HG02840 (cell line): ENCODE data around the gene MRPL53.

Experiments used
- ATAC-seq: cut with Tn5 transposase; IDR thresholded peaks from one replicate; pipeline ENCODE4 v1.9.1; 2021; ENCODE audit warnings: mild to moderate bottlenecking, moderate library complexity, moderate number of reproducible peaks; ENCODE audit not compliant: unreplicated experiment, low FRiP score

Gene MRPL53

DNA sequence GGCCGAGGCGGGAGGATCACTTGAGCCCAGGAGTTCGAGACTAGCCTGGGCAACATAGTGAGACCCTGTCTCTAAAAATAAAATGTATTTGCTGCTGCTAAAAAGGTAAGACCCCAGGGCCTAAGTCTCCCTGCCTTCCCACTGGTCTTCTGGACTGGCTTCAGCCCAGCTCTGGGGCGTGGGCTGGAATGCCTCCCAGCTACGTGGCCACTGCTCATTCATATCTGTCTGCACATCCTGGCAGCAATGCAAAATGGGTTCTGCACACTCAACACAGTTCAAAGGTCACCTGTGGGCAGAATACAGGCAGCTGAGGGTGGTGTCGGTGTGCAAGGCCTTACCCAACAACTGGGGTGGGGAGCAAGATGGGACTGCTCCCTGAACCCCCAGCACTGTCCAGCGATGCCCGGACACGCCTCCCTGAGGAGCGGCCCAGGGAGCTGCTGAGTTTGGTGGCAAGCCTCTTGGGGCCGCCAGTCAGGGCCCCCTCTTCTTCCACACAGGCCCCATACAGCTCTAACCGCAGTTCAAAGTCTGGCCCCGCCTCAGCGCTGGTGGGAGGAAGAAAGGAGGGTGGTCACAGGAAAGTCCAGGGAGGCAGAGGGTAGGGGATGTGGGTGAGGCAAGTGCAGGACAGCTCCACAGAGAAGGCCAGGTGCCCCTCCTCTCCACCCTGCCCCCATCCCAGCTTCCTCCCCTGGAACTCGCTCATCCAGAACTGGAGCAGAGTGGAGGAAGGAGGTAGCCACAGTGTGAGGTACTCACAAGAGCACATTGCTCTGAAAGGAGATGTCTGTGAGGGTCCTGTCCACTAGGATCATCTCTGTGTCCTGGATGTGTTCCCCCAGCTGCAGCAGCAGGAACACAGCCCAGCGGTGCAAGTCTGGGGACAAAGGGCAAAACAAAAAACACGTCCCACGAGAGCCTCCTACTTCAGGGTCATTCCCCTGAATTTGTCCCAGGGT, 42.7 kb downstream of the MRPL53 start:
- no peak for ATAC-seq

DNA sequence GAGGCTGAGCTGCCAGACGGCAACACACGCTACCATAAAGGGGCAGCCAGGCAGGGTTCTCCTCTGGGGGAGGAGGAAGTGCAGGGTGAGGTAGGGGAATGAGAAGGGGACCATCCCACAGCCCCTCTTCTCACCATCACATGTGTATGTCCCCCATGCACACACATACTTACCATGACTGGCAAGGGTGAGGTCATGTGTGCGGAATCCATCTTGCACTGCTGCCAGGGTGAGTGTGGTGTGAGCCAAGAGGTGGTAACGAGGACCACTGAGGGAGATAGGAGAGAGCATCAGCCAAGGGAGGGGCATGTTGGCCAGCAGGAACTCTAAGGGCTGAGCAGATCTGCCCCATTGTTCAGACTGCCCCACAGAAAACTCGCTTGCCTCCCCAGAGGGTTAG, 43.8 kb downstream of the MRPL53 start:
- no peak for ATAC-seq

DNA sequence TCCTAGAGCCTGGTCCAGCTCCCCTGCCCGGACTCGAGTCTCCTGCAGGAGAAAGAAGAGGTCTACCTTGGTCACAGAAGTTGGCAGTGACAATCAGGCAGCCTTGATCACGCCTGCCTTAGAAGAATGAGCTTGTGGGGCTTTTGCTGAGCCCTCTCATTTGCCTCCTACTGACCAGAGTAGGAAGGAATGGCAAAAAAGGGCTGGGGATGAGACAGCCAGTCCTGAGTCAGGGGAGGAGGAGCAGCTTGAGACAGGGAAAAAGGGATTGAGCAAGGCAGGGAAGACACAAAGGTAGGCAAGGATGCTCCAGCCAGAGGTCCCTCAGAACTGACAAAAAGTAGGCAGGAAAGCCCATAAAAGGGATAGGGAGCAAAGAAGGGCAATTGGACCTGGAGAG, 44.9 kb downstream of the MRPL53 start:
- ATAC-seq, result no peak

DNA sequence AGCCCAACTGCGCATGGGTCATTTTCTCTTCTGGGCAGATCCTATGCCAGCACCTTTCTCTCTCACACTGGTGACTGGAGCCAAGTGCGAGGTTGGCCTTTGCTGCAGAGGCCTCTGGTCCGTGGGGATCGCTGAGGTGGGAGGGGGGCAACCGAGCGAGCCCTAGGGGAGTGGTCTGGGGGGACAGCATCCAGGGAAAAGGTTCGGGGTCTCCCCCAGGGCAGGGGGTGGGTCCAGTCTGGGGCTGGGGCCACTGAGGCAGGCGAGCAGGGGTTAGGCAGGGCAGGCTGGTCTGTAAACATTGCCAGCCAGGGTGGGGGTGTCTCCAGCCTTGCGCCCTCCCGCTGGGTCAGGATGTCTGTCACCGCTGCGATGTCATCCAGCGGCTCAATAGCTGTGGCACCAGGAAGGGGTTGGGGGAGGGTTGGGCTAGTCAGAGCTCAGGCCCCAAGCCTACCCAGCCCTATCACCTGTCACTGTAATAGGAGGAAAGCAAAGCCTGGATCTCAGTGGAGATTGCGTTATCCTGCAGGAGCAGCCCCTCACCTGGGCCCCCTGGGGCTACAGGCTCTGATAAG, 46.2 kb downstream of the MRPL53 start:
- no peak for ATAC-seq

DNA sequence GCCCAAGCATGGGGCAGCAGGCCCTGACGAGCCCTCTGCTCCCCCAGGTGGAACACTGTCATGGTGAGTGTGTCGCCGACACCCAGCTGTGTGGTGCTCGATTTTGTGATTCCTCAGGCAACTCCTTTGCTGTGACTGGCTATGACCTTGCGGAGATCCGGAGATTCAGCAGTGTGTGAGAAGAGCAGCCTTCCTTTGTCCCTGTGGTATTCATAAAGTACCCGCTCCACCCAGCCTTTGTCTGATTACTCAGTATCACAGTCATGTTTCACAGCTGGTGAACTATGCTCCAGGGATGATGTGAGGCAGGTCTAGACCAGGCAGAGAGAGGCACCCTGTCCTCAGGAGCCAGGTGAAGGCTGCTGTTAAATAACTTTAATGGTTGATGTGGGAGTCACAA, 47.0 kb downstream of the MRPL53 start:
- no peak for ATAC-seq

DNA sequence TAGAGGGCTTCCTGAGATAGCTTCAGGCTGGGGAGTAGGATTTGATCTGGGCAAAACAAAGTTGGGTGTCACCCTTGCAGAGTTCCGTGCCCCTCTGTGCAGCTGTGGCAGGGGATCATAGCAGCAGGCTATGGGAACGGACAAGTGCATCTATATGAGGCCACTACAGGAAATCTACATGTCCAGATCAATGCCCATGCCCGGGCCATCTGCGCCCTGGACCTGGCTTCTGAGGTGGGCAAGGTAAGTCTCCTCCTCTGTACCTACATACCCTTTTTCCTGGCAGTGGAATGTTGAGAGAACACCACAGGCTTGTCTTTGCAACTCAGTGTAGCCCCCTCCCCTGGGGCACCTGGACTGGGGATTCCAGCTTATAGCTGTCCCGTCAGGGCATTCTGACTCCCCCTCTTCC, 47.5 kb downstream of the MRPL53 start:
- no peak for ATAC-seq

DNA sequence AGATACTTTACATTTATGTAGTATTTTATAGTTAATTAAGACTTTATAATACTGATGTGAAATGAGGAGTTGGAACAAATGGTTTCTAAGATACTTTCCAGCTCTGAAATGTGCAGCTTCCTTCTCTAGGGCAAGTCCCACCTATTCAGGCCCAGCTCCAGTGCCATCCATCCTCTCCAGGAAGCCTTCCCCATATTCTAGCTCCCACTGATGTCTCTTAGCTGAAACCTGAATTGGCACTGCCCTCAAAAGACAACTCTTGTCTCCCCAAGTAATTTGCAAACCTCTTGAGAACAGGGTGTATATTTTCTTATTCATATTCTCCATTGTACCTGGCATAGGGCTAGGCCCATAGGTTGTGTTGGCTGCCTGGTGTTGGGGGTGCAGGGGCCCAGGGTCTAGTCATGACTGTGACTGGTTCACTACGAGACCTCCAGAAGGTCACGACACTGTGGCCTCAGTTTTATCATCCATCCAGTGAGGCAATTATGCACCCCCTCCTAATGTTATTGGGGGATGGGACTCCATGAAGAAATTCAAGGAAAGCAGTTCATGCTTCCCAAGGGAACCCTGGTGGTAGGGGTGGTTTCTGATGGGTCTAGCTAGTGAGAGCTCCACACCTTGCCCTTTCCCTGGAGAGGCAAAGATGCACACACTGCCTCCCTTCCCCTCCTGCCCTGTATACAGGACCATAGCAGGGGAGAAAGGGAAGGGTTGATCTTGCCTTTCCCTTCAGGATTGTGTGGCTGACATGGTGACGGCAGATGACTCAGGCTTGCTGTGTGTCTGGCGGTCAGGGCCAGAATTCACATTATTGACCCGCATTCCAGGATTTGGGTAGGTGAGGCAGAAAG, 48.1 kb downstream of the MRPL53 start:
- no peak for ATAC-seq

DNA sequence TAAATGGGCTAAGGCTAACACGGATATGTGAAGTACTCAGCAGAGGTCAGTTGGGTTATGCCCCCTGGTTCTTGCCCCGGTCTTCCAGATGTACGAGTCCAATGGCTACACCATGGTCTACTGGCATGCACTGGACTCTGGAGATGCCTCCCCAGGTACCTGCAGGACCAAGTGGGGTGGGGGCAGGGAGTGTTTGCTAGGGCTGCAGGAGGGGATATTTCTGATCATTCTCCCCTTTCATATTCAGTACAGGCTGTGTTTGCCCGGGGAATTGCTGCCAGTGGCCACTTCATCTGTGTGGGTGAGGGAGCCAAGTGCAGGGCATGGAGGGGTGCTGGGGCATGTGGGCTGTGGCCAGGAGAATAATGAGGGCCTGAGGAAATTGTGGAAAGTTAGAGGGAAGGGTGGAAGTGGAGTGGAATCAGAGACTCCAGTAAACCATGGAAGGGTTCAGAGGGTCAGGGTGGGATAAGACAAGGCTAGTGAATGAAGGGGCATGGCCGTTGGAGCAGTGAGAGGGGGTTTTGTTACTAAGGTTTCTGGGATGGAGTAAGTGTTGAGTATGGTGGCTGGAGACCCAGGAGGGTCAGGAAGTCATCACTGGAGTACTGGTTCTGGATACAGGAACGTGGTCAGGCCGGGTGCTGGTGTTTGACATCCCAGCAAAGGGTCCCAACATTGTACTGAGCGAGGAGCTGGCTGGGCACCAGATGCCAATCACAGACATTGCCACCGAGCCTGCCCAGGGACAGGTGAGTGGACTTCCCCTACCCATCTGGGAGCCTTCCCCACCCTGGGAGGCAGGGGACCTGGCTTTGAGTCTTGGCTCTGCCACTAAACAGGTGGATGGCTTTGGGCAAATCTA, 49.0 kb downstream of the MRPL53 start:
- ATAC-seq, result no peak
